Heart left ventricle (tissue), 16 donors: ENCODE results near the gene CEP112. TPM values are rescaled to one million over a fixed set of nuclear protein-coding genes. Genes with fewer than 3 reads are reported as not detected.
A peak's percentile ranks its signal among the peaks of the same experiment; 100 is the strongest.

Experiments
- ATAC-seq, 4 donors: fragments of 200-7000 bp; cut with Tn5 transposase; one replicate each; pipeline ENCODE4 v1.9.1; 2020 to 2022; ENCODE audit warnings: moderate library complexity in 4 of 4, mild to moderate bottlenecking in 3 of 4, moderate number of reproducible peaks in 1 of 4
- DNase-seq, 5 donors: peaks; one replicate each; pipeline ENCODE4 v3.0.0-alpha.2; 2020
- H3K27ac ChIP-seq, 12 donors: fragments of 200-600 bp; sonication (generic) in 4 of 12; one replicate each; pipeline versions ENCODE4 v1.5.0 to v1.8.0; 2016 to 2022; ENCODE audit warnings: mild to moderate bottlenecking in 2 of 12
- H3K27me3 ChIP-seq, 9 donors: fragments of 200-600 bp; sonication (generic) in 2 of 9; one replicate each; pipeline versions ENCODE4 v1.5.1 to v1.8.0; 2016 to 2022; ENCODE audit warnings: mild to moderate bottlenecking in 3 of 9
- H3K36me3 ChIP-seq, 9 donors: fragments of 200-600 bp; sonication (generic) in 2 of 9; one replicate each; pipeline versions ENCODE4 v1.5.0 to v1.8.0; 2018 to 2022; ENCODE audit warnings: mild to moderate bottlenecking in 2 of 9
- H3K4me1 ChIP-seq, 12 donors: fragments of 200-600 bp; sonication (generic) in 4 of 12; one replicate each; pipeline versions ENCODE4 v1.5.0 to v1.8.0; 2016 to 2022; ENCODE audit warnings: mild to moderate bottlenecking in 3 of 12
- H3K4me3 ChIP-seq, 12 donors: fragments of 200-600 bp; sonication (generic) in 4 of 12; one replicate each; pipeline versions ENCODE4 v1.5.0 to v1.8.0; 2017 to 2022; ENCODE audit warnings: mild to moderate bottlenecking in 9 of 12, moderate library complexity in 4 of 12
- H3K9me3 ChIP-seq, 12 donors: fragments of 200-600 bp; sonication (generic) in 4 of 12; one replicate each; pipeline versions ENCODE4 v1.5.0 to v1.8.0; 2016 to 2022; ENCODE audit warnings: mild to moderate bottlenecking in 1 of 12
- POLR2A ChIP-seq, 2 donors: fragments of 450-650 bp; IDR thresholded peaks; one replicate each; pipeline ENCODE4 v1.6.1; 2017; ENCODE audit warnings: antibody characterized with exemption in 2 of 2, mild to moderate bottlenecking in 2 of 2, moderate library complexity in 2 of 2
- WGBS, 4 donors: extraction: QIAGEN DNeasy Blood & Tissue Kit in 2 of 4; methylation state at CpG; one replicate each; pipeline versions ENCODE4 v1.1.5 to v1.1.7; 2013 to 2018; 5-methylcytosine and 5-hydroxymethylcytosine counted together
- intact Hi-C, 10 donors: fragments of 100-400 bp; cut with DNase I; formaldehyde crosslinking; loops; one replicate each; pipeline versions ENCODE4 v1.11.1 to v1.14.2; 2022
- polyA plus RNA-seq, 2 donors: library from polyadenylated mRNA; stranded (reverse); fragments of 200-250 nt; gene quantifications; one replicate each; pipeline ENCODE4 v1.2.3, GENCODE V29; 2013
- total RNA-seq, 9 donors: library from RNA; depleted of rRNA in 2 of 9; stranded (reverse); fragments of >200 nt in 2 of 9; fragmentation: NEBNext Ultra II Directional in 3 of 9; extraction: Animal tissue kit (Norgen Biotek cat#: 25700) in 3 of 9; gene quantifications; one replicate each; pipeline versions ENCODE4 v1.1.0 to v1.2.4, GENCODE V29; 2016 to 2023
- TF ChIP-seq, protein P1 (sequence below), 12 donors: fragments of 200-600 bp; sonication (generic) in 4 of 12; IDR thresholded peaks; one replicate each; pipeline versions ENCODE4 v1.5.0 to v1.8.0; 2018 to 2022; ENCODE audit warnings: antibody characterized with exemption in 12 of 12, mild to moderate bottlenecking in 5 of 12
- donor health status: ischemic (EF 13 %, LVEDD 7.1; RV severe dilation, severe dysfunction).
- donor health status: healthy with polysubstance abuse.
- donor health status: DM: no; HTN: yes; CAD: no.
- donor health status: DM: no; HTN: no; CAD: no.
- donor health status: ischemic (EF 25% LVEDD 6.9; RV normal size, moderate dysfunction).
- donor health status: ischemic (EF 25% LVEDD 5.7; RV mildly dilated, moderate dysfunction).
- donor health status: healthy.
- donor health status: DM: yes; HTN: yes; CAD: no.
- donor health status: ischemic (EF 35%, LVEDD 5.7; RV mildly dilated, moderate dysfunction).
- donor health status: nonischemic (EF 11% LVEDD 7.7; RV severe dilation, severe dysfunction).
- donor health status: DM: yes; HTN: yes; CAD: no.
- donor health status: PGD.
- donor health status: ischemic (EF 29% LVEDD 5.4; RV normal size, mild dysfunction).
- donor health status: nonischemic (EF 23%, LVEDD 6.1; RV moderate dilation, normal function).

The CEP112 gene
- total and polyA plus RNA-seq, 11 donors, result 5.5 to 28.3 (median 14.3) TPM

GRCh38 chr17:65790241-65790640, 401.7 kb downstream of the CEP112 start:
- TF ChIP-seq POLR2A (IDR thresholded peaks at IDR 0.05), result no peak
- TF ChIP-seq, protein P1, sequence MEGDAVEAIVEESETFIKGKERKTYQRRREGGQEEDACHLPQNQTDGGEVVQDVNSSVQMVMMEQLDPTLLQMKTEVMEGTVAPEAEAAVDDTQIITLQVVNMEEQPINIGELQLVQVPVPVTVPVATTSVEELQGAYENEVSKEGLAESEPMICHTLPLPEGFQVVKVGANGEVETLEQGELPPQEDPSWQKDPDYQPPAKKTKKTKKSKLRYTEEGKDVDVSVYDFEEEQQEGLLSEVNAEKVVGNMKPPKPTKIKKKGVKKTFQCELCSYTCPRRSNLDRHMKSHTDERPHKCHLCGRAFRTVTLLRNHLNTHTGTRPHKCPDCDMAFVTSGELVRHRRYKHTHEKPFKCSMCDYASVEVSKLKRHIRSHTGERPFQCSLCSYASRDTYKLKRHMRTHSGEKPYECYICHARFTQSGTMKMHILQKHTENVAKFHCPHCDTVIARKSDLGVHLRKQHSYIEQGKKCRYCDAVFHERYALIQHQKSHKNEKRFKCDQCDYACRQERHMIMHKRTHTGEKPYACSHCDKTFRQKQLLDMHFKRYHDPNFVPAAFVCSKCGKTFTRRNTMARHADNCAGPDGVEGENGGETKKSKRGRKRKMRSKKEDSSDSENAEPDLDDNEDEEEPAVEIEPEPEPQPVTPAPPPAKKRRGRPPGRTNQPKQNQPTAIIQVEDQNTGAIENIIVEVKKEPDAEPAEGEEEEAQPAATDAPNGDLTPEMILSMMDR (IDR thresholded peaks at IDR 0.05), result no peak
- Histone ChIP-seq H3K4me3 (no peak overlapping the region), H3K27ac (no peak overlapping the region), H3K9me3 (no peaks in the 10 kb centered on the region), H3K4me1 (peaks cover 0 to 11% (median 4%) of the 10 kb centered on the region in 12 donors), H3K36me3 (no peaks in the 10 kb centered on the region), H3K27me3 (no peaks in the 10 kb centered on the region)
- WGBS, 4 donors, result 80 to 88% (median 86%) methylated on average over 4 of the region's 4 CpGs
- intact Hi-C loops, result loop anchor here in 3 of 10 donors (5.0 to 10.0 kb wide), 2 partner anchors 333 to 335 kb away; no protein-coding TSS in a partner anchor
- ATAC-seq, result no peak
- no peak for DNase-seq

GRCh38 chr17:65787503-65787902, 404.4 kb downstream of the CEP112 start:
- Histone ChIP-seq H3K27me3 (no peaks in the 10 kb centered on the region), H3K27ac (no peak overlapping the region), H3K9me3 (no peaks in the 10 kb centered on the region), H3K4me3 (no peak overlapping the region), H3K4me1 (peaks cover 0 to 26% (median 12%) of the 10 kb centered on the region in 12 donors), H3K36me3 (no peaks in the 10 kb centered on the region)
- 98 to 99% (median 98%) methylated on average over 1 of the region's 1 CpG for WGBS, 4 donors
- ATAC-seq (no peak), DNase-seq (no peak)
- intact Hi-C loops, result loop anchor here in 1 of 10 donors (5.0 kb wide), 1 partner anchor 225 kb away; the partner anchor contains the start of gene AXIN2
- TF ChIP-seq, protein P1 (IDR thresholded peaks at IDR 0.05), result no peak
- TF ChIP-seq POLR2A (IDR thresholded peaks at IDR 0.05), result no peak

- peaks cover 0 to 26% (median 12%) of the 10 kb centered on the region in 12 donors for H3K4me1 ChIP-seq
- TF ChIP-seq POLR2A (IDR thresholded peaks at IDR 0.05), result no peak
- TF ChIP-seq, protein P1 (IDR thresholded peaks at IDR 0.05), result no peak
- 86 to 94% (median 88%) methylated on average over 5 of the region's 5 CpGs for WGBS, 4 donors
- ATAC-seq, result no peak
- H3K27ac ChIP-seq, result no peak overlapping the region
- DNase-seq, result no peak
- H3K36me3 ChIP-seq, result no peaks in the 10 kb centered on the region
- H3K27me3 ChIP-seq, result no peaks in the 10 kb centered on the region
- peaks cover 0 to 6% (median 0%) of the 10 kb centered on the region in 12 donors for H3K9me3 ChIP-seq
- intact Hi-C loops, result loop anchor here in 1 of 10 donors (5.0 kb wide), 1 partner anchor 224 kb away; the partner anchor contains the start of gene AXIN2
- no peak overlapping the region for H3K4me3 ChIP-seq
Observed at GRCh38 chr17:65786479-65786878, 405.5 kb downstream of the CEP112 start.

DNA sequence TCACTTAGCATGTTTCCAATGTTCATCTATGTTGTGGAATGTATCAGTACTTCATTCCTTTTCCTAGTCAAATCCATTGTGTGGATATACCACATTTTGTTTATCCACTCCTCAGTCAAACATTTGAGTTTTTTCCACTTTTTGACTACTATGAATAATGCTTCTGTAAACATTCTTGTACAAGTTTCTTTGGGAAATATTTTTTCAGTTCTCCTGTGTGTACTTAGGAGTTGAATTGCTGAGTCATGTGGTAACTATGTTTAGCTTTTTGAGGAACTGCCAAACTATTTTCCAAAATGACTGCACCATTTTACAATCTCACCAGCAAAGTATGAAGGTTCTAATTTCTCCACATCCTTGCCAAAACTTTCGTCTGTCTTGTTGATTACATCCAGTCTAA, 406.8 kb downstream of the CEP112 start:
- H3K27ac ChIP-seq, result peak overlapping the region in 11 of 12 donors; percentile 19 to 72 (median 59)
- peaks cover 0 to 26% (median 12%) of the 10 kb centered on the region in 12 donors for H3K4me1 ChIP-seq
- WGBS, 4 donors, result 0 to 3% (median 0%) methylated on average over 1 of the region's 1 CpG
- DNase-seq, result no peak
- intact Hi-C loops, result loop anchor here in 1 of 10 donors (5.0 kb wide), 1 partner anchor 223 kb away; the partner anchor contains the start of gene AXIN2
- TF ChIP-seq POLR2A (IDR thresholded peaks at IDR 0.05), result no peak
- TF ChIP-seq, protein P1 (IDR thresholded peaks at IDR 0.05), result no peak
- no peaks in the 10 kb centered on the region for H3K27me3 ChIP-seq
- no peaks in the 10 kb centered on the region for H3K36me3 ChIP-seq
- peak; percentile 66 to 86 (median 79) for ATAC-seq
- H3K4me3 ChIP-seq, result no peak overlapping the region
- H3K9me3 ChIP-seq, result peaks cover 0 to 8% (median 0%) of the 10 kb centered on the region in 12 donors
